ENCODE results near the gene RPA3. TPM values are rescaled to one million over a fixed set of nuclear protein-coding genes. Genes with fewer than 3 reads are reported as not detected.
"Not testable (repeated sequence)": the region's sequence is repeated elsewhere in the genome, so short reads cannot be mapped to it uniquely, and the experiment has no call there.

RPA3 gene
- total RNA-seq, 1 donor from 2014 or later = 33.7 TPM

DNA sequence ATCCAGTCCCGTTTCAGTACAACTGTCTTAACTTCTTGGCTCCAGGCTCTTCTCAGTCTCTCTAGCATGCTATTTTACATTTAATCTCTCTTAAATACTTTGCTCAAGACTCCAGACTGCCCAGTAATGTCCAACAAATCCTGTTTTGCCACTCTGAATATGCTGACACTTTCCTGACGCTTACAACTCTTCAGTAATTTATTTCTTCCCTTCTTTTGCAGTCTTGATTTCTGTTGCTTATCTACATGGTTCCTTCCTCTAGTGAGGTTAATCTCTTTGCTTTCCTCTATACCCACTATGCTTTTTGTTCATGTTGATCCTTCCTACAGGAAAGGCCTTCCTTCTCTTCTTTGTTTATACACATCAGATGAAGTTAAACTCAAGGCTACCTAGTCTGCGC lies 54.1 kb downstream of the RPA3 start:
- H3K4me3 ChIP-seq (ENCODE audit: low read depth, low read length) = no peak overlapping the region
- DNase-seq (ENCODE audit: low read depth) = no peak
- TF ChIP-seq, protein P1, sequence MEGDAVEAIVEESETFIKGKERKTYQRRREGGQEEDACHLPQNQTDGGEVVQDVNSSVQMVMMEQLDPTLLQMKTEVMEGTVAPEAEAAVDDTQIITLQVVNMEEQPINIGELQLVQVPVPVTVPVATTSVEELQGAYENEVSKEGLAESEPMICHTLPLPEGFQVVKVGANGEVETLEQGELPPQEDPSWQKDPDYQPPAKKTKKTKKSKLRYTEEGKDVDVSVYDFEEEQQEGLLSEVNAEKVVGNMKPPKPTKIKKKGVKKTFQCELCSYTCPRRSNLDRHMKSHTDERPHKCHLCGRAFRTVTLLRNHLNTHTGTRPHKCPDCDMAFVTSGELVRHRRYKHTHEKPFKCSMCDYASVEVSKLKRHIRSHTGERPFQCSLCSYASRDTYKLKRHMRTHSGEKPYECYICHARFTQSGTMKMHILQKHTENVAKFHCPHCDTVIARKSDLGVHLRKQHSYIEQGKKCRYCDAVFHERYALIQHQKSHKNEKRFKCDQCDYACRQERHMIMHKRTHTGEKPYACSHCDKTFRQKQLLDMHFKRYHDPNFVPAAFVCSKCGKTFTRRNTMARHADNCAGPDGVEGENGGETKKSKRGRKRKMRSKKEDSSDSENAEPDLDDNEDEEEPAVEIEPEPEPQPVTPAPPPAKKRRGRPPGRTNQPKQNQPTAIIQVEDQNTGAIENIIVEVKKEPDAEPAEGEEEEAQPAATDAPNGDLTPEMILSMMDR (conservative IDR thresholded peaks at IDR 0.05; ENCODE audit: low read depth, low read length) = no peak

DNA sequence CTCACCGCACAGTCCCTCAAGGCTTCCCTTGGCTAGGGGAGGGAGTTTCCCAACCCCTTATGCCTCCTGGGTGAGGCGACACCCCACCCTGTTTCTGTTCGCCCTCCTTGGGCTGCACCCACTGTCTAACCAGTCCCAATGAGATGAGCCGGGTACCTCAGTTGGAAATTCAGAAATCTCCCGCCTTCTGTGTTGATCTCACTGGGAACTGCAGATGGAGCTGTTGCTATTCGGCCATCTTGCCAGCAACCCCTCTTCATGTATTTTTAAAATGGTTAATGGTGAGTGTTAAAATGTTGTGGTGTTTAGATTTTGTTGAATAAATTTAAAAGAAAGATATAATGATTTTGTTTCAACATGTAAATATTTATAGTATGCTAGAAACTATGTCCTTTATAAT lies 55.9 kb downstream of the RPA3 start:
- TF ChIP-seq, protein P1 (conservative IDR thresholded peaks at IDR 0.05; ENCODE audit: low read depth, low read length) = peak; percentile 47
- no peak overlapping the region for H3K4me3 ChIP-seq (ENCODE audit: low read depth, low read length)
- DNase-seq (ENCODE audit: low read depth) = no peak

DNA sequence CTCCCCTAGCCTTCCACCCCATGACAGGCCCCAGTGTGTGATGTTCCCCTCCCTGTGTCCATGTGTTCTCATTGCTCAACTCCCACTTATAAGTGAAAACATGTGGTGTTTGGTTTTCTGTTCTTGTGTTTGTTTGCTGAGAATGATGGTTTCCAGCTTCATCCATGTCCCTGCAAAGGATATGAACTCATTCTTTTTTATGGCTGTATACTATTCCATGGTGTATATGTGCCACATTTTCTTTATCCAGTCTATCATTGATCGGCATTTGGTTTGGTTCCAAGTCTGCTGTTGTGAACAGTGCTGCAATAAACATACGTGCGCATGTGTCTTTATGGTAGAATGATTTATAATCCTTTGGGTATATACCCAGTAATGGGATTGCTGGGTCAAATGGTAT lies 61.9 kb downstream of the RPA3 start:
- not testable (repeated sequence) for DNase-seq (ENCODE audit: low read depth); H3K4me3 ChIP-seq (ENCODE audit: low read depth, low read length)

DNA sequence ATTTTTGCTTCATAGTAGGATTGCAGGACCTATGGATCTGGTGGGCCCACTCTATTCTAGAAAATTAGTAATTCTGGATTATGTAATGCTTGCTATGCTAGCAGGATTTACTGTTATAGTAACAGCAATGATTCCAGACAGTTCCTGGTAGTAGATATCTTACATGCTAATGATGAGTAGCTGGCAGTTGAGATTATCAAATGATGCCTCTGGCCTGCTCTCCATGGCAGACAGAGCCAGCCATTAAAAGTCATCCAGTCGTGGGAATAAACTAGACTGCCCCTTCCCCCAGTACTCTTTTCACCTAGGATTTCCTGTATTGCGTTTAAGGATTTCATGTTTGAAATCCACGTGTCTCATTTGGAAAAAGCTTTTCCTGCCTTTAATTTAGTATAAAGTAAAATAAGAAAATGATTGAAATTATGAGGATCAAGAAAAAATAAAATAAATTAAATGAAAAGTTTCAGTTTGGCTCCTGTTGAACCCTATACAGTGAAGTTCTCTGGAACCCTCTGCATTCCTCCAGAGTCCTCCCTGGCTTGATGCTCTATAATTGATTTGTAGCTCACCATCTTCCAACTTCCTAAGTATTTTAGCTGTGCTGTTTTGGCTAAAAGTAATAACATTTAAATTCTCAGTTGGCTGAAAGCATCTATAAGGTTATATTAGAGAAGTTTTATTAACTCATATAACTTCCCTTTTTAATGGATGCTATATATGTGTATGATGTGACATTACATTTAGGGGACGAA lies 63.3 kb downstream of the RPA3 start:
- DNase-seq (ENCODE audit: low read depth) = no peak
- no peak overlapping the region for H3K4me3 ChIP-seq (ENCODE audit: low read depth, low read length)

DNA sequence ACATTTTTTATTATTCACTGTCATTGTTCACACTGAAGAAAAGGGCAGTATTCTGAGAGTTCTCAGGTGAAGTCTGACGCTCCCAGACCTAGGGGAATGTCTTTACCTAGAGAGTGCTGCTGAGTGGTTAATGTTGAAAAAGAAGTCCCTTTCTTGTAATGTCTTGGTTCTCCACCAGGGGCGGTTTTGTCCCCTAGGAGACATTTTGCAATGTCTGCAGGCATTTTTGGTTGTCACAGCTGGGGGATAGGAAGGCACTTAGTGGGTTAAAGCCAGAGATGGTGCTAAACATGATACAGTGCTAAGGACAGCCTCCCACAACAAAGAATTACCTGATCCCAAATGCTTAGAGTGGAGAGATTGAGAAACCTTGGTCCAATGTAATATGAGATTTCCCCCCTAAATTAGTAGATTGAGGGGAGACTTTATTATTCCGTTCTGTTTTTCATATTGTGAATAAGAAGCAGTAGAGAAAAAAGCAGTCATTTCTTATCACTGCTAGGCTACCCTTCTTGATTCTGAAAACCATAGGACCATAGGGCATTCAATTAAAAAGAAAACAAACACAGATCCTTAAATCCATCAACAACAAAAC lies 64.7 kb downstream of the RPA3 start:
- TF ChIP-seq, protein P1 (conservative IDR thresholded peaks at IDR 0.05; ENCODE audit: low read depth, low read length) = peak; percentile 64
- H3K4me3 ChIP-seq (ENCODE audit: low read depth, low read length) = no peak overlapping the region
- no peak for DNase-seq (ENCODE audit: low read depth)

More for the DNA sequence above, 63.3 kb downstream of the RPA3 start:
- TF ChIP-seq, protein P1 (conservative IDR thresholded peaks at IDR 0.05; ENCODE audit: low read depth, low read length) = no peak

DNA sequence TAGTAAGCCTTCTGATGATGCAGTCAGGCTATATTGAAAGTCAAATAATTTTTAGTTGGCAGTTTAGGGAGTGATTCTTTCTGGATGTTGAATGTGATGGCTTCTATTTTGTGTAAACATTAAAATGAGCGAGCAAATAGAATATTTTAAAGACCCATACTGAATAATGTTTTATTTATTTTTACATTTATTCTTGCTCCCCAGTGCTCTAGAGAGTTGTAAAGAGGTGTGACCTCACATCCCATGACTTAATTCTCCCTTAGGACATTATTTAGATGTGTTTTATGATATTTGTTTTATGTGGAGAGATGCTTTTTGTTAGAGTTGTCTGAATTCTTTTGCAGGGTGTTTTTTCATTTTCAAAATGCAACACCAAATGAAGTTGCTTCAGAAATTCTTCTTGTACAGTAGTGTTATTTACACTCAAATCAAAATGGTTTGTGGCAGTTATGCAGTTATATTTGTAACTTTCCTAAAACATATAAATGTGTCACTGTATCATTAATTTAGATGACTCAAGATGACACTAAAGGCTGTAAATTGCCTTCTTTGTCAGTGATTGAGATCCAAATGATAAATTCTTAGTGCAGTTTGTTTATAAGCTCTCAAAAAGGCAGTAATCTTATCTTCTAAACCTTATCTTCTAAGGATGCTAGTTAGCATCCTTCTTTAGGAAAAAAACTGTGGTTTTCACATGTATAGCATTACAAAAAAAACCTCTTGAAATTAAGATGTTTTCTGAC lies 65.4 kb downstream of the RPA3 start:
- no peak overlapping the region for H3K4me3 ChIP-seq (ENCODE audit: low read depth, low read length)
- TF ChIP-seq, protein P1 (conservative IDR thresholded peaks at IDR 0.05; ENCODE audit: low read depth, low read length) = no peak
- no peak for DNase-seq (ENCODE audit: low read depth)

DNA sequence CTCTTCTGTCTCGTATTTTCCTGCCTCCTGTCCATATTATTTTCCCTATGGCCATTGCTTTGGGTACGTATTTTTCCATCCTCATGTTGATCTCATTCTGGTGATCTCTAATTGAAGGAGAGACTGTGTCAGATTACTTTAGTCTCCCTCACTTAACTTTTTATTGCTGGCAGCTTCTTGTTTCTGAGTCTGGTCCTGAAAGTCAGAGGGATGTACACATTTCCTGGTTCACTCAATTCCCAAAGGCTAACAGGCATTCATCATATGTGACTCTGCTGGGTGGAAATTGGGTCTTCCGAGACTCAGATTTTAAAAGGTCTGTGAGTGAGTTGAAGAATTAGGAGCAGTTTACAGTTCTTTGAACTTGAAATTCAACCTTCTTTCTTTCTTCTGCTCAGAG lies 66.9 kb downstream of the RPA3 start:
- H3K4me3 ChIP-seq (ENCODE audit: low read depth, low read length) = no peak overlapping the region
- TF ChIP-seq, protein P1 (conservative IDR thresholded peaks at IDR 0.05; ENCODE audit: low read depth, low read length) = no peak
- DNase-seq (ENCODE audit: low read depth) = no peak

Data from epithelial cell of proximal tubule (primary cell).